Heart left ventricle (tissue), 16 donors: ENCODE results near the gene PRKG1. TPM values are rescaled to one million over a fixed set of nuclear protein-coding genes. Genes with fewer than 3 reads are reported as not detected.

ENCODE experiments used
- ATAC-seq, 4 donors: fragments of 200-7000 bp; cut with Tn5 transposase; one replicate each; pipeline ENCODE4 v1.9.1; 2020 to 2022; ENCODE audit warnings: moderate library complexity in 4 of 4, mild to moderate bottlenecking in 3 of 4, moderate number of reproducible peaks in 1 of 4
- DNase-seq, 5 donors: peaks; one replicate each; pipeline ENCODE4 v3.0.0-alpha.2; 2020
- H3K27ac ChIP-seq, 12 donors: fragments of 200-600 bp; sonication (generic) in 4 of 12; one replicate each; pipeline versions ENCODE4 v1.5.0 to v1.8.0; 2016 to 2022; ENCODE audit warnings: mild to moderate bottlenecking in 2 of 12
- H3K27me3 ChIP-seq, 9 donors: fragments of 200-600 bp; sonication (generic) in 2 of 9; one replicate each; pipeline versions ENCODE4 v1.5.1 to v1.8.0; 2016 to 2022; ENCODE audit warnings: mild to moderate bottlenecking in 3 of 9
- H3K36me3 ChIP-seq, 9 donors: fragments of 200-600 bp; sonication (generic) in 2 of 9; one replicate each; pipeline versions ENCODE4 v1.5.0 to v1.8.0; 2018 to 2022; ENCODE audit warnings: mild to moderate bottlenecking in 2 of 9
- H3K4me1 ChIP-seq, 12 donors: fragments of 200-600 bp; sonication (generic) in 4 of 12; one replicate each; pipeline versions ENCODE4 v1.5.0 to v1.8.0; 2016 to 2022; ENCODE audit warnings: mild to moderate bottlenecking in 3 of 12
- H3K4me3 ChIP-seq, 12 donors: fragments of 200-600 bp; sonication (generic) in 4 of 12; one replicate each; pipeline versions ENCODE4 v1.5.0 to v1.8.0; 2017 to 2022; ENCODE audit warnings: mild to moderate bottlenecking in 9 of 12, moderate library complexity in 4 of 12
- H3K9me3 ChIP-seq, 12 donors: fragments of 200-600 bp; sonication (generic) in 4 of 12; one replicate each; pipeline versions ENCODE4 v1.5.0 to v1.8.0; 2016 to 2022; ENCODE audit warnings: mild to moderate bottlenecking in 1 of 12
- CTCF ChIP-seq, 12 donors: fragments of 200-600 bp; sonication (generic) in 4 of 12; IDR thresholded peaks; one replicate each; pipeline versions ENCODE4 v1.5.0 to v1.8.0; 2018 to 2022; ENCODE audit warnings: antibody characterized with exemption in 12 of 12, mild to moderate bottlenecking in 5 of 12
- POLR2A ChIP-seq, 2 donors: fragments of 450-650 bp; IDR thresholded peaks; one replicate each; pipeline ENCODE4 v1.6.1; 2017; ENCODE audit warnings: antibody characterized with exemption in 2 of 2, mild to moderate bottlenecking in 2 of 2, moderate library complexity in 2 of 2
- WGBS, 4 donors: extraction: QIAGEN DNeasy Blood & Tissue Kit in 2 of 4; methylation state at CpG; one replicate each; pipeline versions ENCODE4 v1.1.5 to v1.1.7; 2013 to 2018; 5-methylcytosine and 5-hydroxymethylcytosine counted together
- intact Hi-C, 10 donors: fragments of 100-400 bp; cut with DNase I; formaldehyde crosslinking; loops; one replicate each; pipeline versions ENCODE4 v1.11.1 to v1.14.2; 2022
- polyA plus RNA-seq, 2 donors: library from polyadenylated mRNA; stranded (reverse); fragments of 200-250 nt; gene quantifications; one replicate each; pipeline ENCODE4 v1.2.3, GENCODE V29; 2013
- total RNA-seq, 9 donors: library from RNA; depleted of rRNA in 2 of 9; stranded (reverse); fragments of >200 nt in 2 of 9; fragmentation: NEBNext Ultra II Directional in 3 of 9; extraction: Animal tissue kit (Norgen Biotek cat#: 25700) in 3 of 9; gene quantifications; one replicate each; pipeline versions ENCODE4 v1.1.0 to v1.2.4, GENCODE V29; 2016 to 2023
- donor health status: ischemic (EF 13 %, LVEDD 7.1; RV severe dilation, severe dysfunction).
- donor health status: healthy with polysubstance abuse.
- donor health status: DM: no; HTN: yes; CAD: no.
- donor health status: DM: no; HTN: no; CAD: no.
- donor health status: ischemic (EF 25% LVEDD 6.9; RV normal size, moderate dysfunction).
- donor health status: ischemic (EF 25% LVEDD 5.7; RV mildly dilated, moderate dysfunction).
- donor health status: healthy.
- donor health status: DM: yes; HTN: yes; CAD: no.
- donor health status: ischemic (EF 35%, LVEDD 5.7; RV mildly dilated, moderate dysfunction).
- donor health status: nonischemic (EF 11% LVEDD 7.7; RV severe dilation, severe dysfunction).
- donor health status: DM: yes; HTN: yes; CAD: no.
- donor health status: PGD.
- donor health status: ischemic (EF 29% LVEDD 5.4; RV normal size, mild dysfunction).
- donor health status: nonischemic (EF 23%, LVEDD 6.1; RV moderate dilation, normal function).

Gene PRKG1
- total and polyA plus RNA-seq, 11 donors, result 5.5 to 37.3 (median 29.3) TPM

- H3K36me3 ChIP-seq, result no peaks in the 10 kb centered on the region
- ATAC-seq (no peak), DNase-seq (no peak)
- H3K9me3 ChIP-seq, result no peaks in the 10 kb centered on the region
- H3K4me3 ChIP-seq, result no peak overlapping the region
- TF ChIP-seq CTCF (IDR thresholded peaks at IDR 0.05) (no peak), POLR2A (IDR thresholded peaks at IDR 0.05) (no peak)
- WGBS, 4 donors, result 30 to 67% (median 41%) methylated on average over 2 of the region's 2 CpGs
- H3K4me1 ChIP-seq, result peaks cover 0 to 4% (median 0%) of the 10 kb centered on the region in 12 donors
- intact Hi-C loops, result no loop called here
- H3K27ac ChIP-seq, result no peak overlapping the region
- no peaks in the 10 kb centered on the region for H3K27me3 ChIP-seq
Measured at GRCh38 chr10:52040486-52040885, 966.2 kb downstream of the PRKG1 start.

- ATAC-seq (no peak), DNase-seq (no peak)
- Histone ChIP-seq H3K27ac (no peak overlapping the region), H3K4me1 (peaks cover 0 to 5% (median 0%) of the 10 kb centered on the region in 12 donors), H3K4me3 (no peak overlapping the region), H3K36me3 (no peaks in the 10 kb centered on the region), H3K27me3 (no peaks in the 10 kb centered on the region), H3K9me3 (no peaks in the 10 kb centered on the region)
- intact Hi-C loops, result no loop called here
- TF ChIP-seq CTCF (IDR thresholded peaks at IDR 0.05), result no peak
- no peak for TF ChIP-seq POLR2A (IDR thresholded peaks at IDR 0.05)
Measured at GRCh38 chr10:52043811-52044210, 969.5 kb downstream of the PRKG1 start.

GRCh38 chr10:52048051-52048450, 973.8 kb downstream of the PRKG1 start:
- Histone ChIP-seq H3K4me1 (peaks cover 0 to 7% (median 0%) of the 10 kb centered on the region in 12 donors), H3K36me3 (no peaks in the 10 kb centered on the region), H3K27ac (no peak overlapping the region), H3K9me3 (no peaks in the 10 kb centered on the region), H3K4me3 (no peak overlapping the region), H3K27me3 (no peaks in the 10 kb centered on the region)
- ATAC-seq (no peak), DNase-seq (no peak)
- intact Hi-C loops, result no loop called here
- TF ChIP-seq CTCF (IDR thresholded peaks at IDR 0.05), result no peak

- DNase-seq (no peak), ATAC-seq (no peak)
- H3K27ac ChIP-seq, result no peak overlapping the region
- H3K4me3 ChIP-seq, result no peak overlapping the region
- TF ChIP-seq POLR2A (IDR thresholded peaks at IDR 0.05) (no peak), CTCF (IDR thresholded peaks at IDR 0.05) (no peak)
- H3K27me3 ChIP-seq, result no peaks in the 10 kb centered on the region
- H3K36me3 ChIP-seq, result no peaks in the 10 kb centered on the region
- H3K4me1 ChIP-seq, result peaks cover 0 to 7% (median 0%) of the 10 kb centered on the region in 12 donors
- intact Hi-C loops, result no loop called here
- WGBS, 4 donors, result 69 to 75% (median 72%) methylated on average over 3 of the region's 3 CpGs
- H3K9me3 ChIP-seq, result no peaks in the 10 kb centered on the region
Measured at GRCh38 chr10:52050429-52051047, 976.3 kb downstream of the PRKG1 start.
